WERI-Rb-1 (cell line): ENCODE measurements around the gene EIF2B5.

Experiments used
- DNase-seq: peaks from one replicate; pipeline ENCODE4 v3.0.0-alpha.2; 2020
- H3K27ac ChIP-seq: fragments of 250-450 bp; sonication (Bioruptor Pico); 2 replicates; pipeline ENCODE4 v1.5.1; 2020; ENCODE audit warnings: mild to moderate bottlenecking, moderate library complexity
- H3K27me3 ChIP-seq: fragments of 250-450 bp; sonication (Bioruptor Pico); 2 replicates; pipeline ENCODE4 v1.5.1; 2021; ENCODE audit warnings: mild to moderate bottlenecking, low read depth, moderate library complexity; ENCODE audit not compliant: insufficient read depth, severe bottlenecking
- H3K36me3 ChIP-seq: fragments of 250-450 bp; sonication (Bioruptor Pico); 2 replicates; pipeline ENCODE4 v1.5.1; 2020; ENCODE audit warnings: mild to moderate bottlenecking, moderate library complexity
- H3K4me3 ChIP-seq: 2 replicates; pipeline ENCODE4 v1.5.1; 2011; ENCODE audit warnings: low read depth, mild to moderate bottlenecking, control low read depth, low read length
- H3K9me3 ChIP-seq: fragments of 250-450 bp; sonication (Bioruptor Pico); 2 replicates; pipeline ENCODE4 v1.5.1; 2021; ENCODE audit warnings: mild to moderate bottlenecking, moderate library complexity; ENCODE audit not compliant: severe bottlenecking
- TF ChIP-seq, protein P1 (sequence below): IDR thresholded peaks from 2 replicates; pipeline ENCODE4 v1.5.1; 2011; ENCODE audit warnings: low read depth, mild to moderate bottlenecking, control low read depth, inconsistent platforms, low read length

The EIF2B5 gene

DNA sequence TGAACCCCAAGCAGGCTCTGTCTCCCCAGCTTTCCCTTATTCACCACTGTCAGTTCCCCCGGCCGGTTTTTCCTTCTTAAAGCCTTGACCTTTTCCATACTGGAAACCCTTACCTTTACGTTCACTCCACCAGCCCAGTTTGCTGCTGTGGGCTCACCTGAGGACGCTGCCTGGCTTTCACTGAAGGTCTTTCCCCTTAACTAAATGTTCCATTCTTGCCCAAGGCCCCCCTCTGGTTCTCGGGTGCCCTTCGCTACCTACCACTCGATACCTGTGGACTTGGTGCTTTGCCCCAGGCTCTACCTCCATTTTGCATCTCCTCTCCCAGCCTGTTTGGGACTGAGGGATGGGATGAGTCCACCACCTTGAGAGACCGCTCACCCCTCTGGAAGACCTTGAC, 40.3 kb downstream of the EIF2B5 start:
- Histone ChIP-seq H3K27me3 (no peaks in the 10 kb centered on the region), H3K4me3 (peak overlapping the region; percentile 91), H3K36me3 (peaks cover 68% of the 10 kb centered on the region), H3K27ac (peak overlapping the region; percentile 97), H3K9me3 (no peaks in the 10 kb centered on the region)
- TF ChIP-seq, protein P1, sequence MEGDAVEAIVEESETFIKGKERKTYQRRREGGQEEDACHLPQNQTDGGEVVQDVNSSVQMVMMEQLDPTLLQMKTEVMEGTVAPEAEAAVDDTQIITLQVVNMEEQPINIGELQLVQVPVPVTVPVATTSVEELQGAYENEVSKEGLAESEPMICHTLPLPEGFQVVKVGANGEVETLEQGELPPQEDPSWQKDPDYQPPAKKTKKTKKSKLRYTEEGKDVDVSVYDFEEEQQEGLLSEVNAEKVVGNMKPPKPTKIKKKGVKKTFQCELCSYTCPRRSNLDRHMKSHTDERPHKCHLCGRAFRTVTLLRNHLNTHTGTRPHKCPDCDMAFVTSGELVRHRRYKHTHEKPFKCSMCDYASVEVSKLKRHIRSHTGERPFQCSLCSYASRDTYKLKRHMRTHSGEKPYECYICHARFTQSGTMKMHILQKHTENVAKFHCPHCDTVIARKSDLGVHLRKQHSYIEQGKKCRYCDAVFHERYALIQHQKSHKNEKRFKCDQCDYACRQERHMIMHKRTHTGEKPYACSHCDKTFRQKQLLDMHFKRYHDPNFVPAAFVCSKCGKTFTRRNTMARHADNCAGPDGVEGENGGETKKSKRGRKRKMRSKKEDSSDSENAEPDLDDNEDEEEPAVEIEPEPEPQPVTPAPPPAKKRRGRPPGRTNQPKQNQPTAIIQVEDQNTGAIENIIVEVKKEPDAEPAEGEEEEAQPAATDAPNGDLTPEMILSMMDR = no peak
- no peak for DNase-seq

DNA sequence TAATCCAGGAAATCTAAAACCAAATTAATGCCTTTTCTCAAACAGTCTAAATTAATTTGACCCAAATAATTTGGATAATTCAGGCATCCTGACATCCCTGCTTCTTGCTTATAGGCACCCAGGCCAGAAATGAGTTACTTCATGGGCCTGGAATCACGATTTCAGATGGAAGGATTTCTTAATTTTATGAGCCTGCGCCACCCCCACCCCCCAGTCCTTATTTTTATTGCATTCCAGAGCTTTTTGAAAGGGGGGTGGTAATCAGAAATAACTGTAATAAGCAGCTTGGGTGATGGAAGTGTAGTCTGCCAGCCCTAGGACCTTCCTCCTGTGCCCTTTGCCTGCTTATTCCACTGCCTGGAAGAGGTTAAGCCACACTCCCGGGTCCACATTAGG, 40.8 kb downstream of the EIF2B5 start:
- Histone ChIP-seq H3K27ac (peak overlapping the region; percentile 97), H3K9me3 (no peaks in the 10 kb centered on the region), H3K36me3 (peaks cover 68% of the 10 kb centered on the region), H3K27me3 (no peaks in the 10 kb centered on the region), H3K4me3 (peak overlapping the region; percentile 91)
- DNase-seq = no peak
- TF ChIP-seq, protein P1 = no peak

DNA sequence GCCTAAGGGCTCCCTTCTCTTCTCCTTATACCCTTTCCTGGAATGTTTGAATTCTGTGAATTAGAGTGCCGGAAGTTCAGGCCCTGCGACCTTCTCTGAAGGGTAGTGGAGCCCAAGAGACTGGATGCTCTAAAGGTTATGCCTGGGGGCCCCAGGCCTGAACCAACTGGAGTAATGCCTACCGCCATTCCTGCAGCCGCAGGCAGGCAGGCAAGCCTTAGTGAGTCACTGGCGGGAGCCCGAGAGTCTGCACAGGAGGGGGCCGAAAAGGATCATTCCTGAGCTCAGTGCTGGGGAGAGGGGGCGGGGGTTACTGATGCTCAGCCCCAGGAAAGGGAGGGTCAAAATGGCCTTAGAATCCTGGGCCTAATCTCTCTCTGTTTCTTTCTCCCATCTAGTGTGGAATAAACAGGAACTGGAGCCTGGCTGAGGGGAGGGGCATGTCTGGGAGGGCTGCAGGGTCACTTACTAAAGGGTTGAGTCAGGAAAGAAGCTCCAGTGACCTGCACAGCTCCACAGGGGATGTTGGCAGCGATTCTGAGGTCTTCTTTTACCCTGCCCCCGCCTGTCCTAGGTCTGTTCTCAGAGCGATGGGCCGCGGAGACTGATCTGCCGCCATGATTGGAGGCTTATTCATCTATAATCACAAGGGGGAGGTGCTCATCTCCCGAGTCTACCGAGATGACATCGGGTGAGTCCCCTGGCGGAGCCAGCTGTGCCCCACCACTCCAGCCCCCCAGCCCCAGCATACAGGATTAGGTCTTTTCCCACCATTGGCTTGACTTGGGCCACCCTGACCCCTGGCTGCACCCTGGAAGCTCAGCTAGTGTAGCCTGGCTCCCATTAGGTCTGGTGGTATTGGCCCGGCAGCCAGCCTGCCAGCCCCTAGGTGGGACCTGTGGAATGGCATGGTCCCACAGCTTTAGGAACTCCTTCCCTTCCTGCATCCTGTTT, 41.5 kb downstream of the EIF2B5 start:
- Histone ChIP-seq H3K27ac (peak overlapping the region; percentile 97), H3K9me3 (no peaks in the 10 kb centered on the region), H3K4me3 (peak overlapping the region; percentile 91), H3K36me3 (peaks cover 68% of the 10 kb centered on the region), H3K27me3 (no peaks in the 10 kb centered on the region)
- peak; percentile 94 for DNase-seq
- TF ChIP-seq, protein P1 = no peak

DNA sequence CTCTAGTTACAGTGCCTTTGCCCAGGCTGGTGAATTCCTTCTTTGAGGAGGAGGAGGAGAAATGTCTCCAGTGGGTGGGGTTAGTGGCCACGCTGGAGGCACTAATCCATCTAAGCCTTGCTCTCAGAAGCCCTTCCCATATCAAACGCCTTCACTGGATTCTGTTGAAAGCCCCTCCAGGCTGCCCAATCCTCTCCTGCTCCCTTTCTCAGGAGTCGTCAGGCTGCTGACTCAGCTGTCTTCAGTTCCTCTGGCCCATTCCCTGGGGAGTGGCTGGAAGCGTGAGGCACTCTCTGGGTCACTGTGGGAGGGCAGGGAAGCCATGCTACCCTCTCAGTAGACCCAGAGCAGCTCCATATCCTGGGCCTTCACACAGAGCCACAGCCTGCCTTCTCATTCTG, 42.2 kb downstream of the EIF2B5 start:
- Histone ChIP-seq H3K27ac (peak overlapping the region; percentile 97), H3K36me3 (peaks cover 68% of the 10 kb centered on the region), H3K4me3 (peak overlapping the region; percentile 91), H3K27me3 (no peaks in the 10 kb centered on the region), H3K9me3 (no peaks in the 10 kb centered on the region)
- peak; percentile 74 for DNase-seq
- TF ChIP-seq, protein P1 = no peak

DNA sequence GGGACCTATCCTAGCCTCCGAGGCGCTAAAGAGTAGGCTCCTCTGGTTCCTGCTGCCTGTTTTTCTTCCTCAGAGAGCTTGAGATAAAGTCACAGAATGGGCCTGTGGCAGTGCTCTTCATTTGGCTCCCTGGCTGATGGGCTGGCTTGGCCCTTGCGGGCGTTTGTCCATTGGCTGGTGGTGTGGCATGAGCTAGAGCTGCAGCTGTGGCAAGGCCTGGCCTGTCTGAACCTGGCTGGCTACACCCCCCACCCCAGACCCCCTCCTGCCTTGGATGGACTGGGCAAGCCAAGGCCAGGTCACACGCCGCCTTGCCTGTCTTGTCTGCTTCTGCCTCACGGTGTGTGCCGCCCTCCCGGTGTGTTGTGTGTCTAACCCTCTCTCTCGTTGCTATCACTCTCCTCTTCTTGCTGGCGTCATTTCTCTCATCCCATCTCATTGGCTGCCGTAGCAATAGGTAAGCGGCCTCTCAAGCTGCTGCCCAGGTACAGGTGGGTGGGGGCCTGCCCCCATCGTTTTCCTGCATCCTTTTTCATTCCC, 42.7 kb downstream of the EIF2B5 start:
- DNase-seq = no peak
- Histone ChIP-seq H3K9me3 (no peaks in the 10 kb centered on the region), H3K36me3 (peaks cover 68% of the 10 kb centered on the region), H3K27ac (peak overlapping the region; percentile 97), H3K27me3 (no peaks in the 10 kb centered on the region), H3K4me3 (no peak overlapping the region)
- TF ChIP-seq, protein P1 = no peak
